Activated CD8-positive, alpha-beta memory T cell treated with anti-CD3 and anti-CD28 coated beads for 36 hours (primary cell): ENCODE measurements around the gene UBAC2. TPM values are rescaled to one million over a fixed set of nuclear protein-coding genes. Genes with fewer than 3 reads are reported as not detected.
"Not testable (repeated sequence)": the region's sequence is repeated elsewhere in the genome, so short reads cannot be mapped to it uniquely, and the experiment has no call there.

Source experiments
- CTCF ChIA-PET: fragments of 350-600 bp; sonication (Branson Sonifier 250); formaldehyde crosslinking; loops from one replicate; lab custom pipeline; 2021; ENCODE audit warnings: antibody characterized with exemption; lab: Charles Lee
- POLR2A ChIA-PET: fragments of 350-600 bp; sonication (Branson Sonifier 250); formaldehyde crosslinking; loops from one replicate; lab custom pipeline; 2021; ENCODE audit warnings: antibody characterized with exemption; lab: Charles Lee
- total RNA-seq, 2 experiments: library from RNA; stranded (reverse); gene quantifications; one replicate each; pipeline ENCODE4 v1.2.3, GENCODE V29; 2021

The UBAC2 gene
- total RNA-seq, 2 experiments from 2014 or later: 61.6 to 62.4 TPM

DNA sequence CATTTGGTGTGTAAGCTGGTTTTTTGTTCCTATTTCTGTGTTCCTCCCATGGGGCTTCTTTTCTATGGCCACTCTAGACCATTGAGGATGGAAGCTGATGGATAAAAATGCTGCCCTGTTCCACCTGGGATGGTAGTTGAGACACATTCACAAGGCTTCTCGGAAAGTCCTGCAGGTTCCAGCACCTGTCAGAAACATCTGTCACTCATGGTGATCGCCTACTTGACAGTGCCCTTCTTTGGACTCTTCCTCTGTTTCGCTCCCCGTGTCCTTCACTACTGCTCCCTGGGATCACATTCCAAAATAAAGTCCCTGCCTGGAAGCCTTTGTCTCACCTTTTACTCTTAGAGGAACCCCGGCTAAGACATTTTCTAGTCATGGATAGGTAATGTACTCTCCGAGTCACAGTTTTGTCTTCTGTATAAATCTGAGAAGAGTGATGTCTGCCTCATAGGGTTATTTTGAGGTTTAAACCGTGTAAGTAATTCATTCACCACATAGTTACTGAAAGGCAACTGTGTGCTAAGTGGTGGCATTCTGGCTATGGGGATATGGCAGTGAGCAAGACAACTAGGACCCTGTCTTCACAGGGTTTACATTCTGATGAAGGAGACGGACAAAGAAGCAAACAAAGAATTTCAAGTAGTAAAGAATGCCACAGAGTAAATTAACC lies 21.0 kb downstream of the UBAC2 start:
- POLR2A ChIA-PET: interaction anchor here (1.1 kb wide), 1 partner anchor 22 kb away, joined by 3 read pairs; no protein-coding TSS in a partner anchor
- CTCF ChIA-PET: no interaction called here

DNA sequence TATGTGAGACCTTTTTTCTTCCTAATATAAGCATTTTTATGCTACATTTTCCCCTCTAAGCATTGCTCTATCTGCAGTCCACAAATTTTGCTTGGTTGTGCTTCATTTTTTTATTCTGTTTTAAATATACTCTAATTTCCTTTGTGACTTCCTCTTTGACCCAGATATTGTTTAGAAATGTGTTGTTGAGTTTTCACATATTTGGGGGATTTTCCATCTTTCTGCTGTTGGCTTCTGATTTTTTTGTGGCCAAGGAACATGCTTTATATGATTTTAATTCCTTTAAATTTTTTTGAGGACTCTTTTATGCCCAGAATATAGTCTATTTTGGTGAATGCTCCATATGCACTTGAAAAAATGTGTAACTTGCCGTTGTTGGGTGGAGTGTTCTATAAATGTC lies 22.9 kb downstream of the UBAC2 start:
- ChIA-PET CTCF (interaction anchor here (0.7 to 1.2 kb wide), 2 partner anchors 32 to 213 kb away, joined by 3 to 4 read pairs; no protein-coding TSS in a partner anchor), POLR2A (no interaction called here)

DNA sequence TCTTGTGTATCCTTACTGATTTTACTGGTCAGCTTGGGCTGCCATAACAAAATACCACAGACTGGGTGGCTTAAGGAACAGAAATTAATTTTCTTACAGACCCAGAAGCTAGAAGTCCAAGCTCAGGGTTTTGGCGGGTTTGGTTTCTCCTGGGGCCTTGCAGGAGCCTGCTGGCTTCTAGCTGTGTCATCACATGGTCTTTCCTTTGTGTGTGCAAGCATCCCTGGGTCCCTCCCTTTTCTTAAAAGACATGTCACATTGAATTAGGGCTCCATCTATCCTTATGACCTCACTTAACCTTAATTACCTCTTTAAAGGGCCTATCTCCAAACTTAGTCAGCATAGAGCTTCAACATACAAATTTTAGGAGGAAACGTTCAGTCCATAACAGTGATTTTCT lies 23.4 kb downstream of the UBAC2 start:
- CTCF ChIA-PET: interaction anchor here (1.2 kb wide), 1 partner anchor 32 kb away, joined by 4 read pairs; no protein-coding TSS in a partner anchor
- POLR2A ChIA-PET: no interaction called here

DNA sequence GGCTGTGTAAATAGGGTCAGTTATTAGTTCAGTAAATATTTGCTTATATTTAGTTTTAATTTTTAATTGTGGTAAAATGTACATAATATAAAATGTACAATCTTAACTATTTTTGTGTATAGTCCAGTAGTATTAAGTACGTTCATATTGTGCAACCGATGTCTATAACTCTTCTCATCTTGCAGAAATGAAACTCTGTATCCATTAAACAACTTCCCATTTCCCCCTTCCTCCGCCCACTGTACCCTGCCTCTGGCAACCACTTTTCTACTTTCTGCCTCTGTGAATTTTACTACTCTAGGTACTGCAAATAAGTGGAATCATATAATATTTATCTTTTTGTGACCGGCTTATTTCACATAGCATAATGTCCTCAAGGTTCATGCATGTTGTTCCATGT lies 24.4 kb downstream of the UBAC2 start:
- CTCF ChIA-PET: no interaction called here
- POLR2A ChIA-PET: no interaction called here

DNA sequence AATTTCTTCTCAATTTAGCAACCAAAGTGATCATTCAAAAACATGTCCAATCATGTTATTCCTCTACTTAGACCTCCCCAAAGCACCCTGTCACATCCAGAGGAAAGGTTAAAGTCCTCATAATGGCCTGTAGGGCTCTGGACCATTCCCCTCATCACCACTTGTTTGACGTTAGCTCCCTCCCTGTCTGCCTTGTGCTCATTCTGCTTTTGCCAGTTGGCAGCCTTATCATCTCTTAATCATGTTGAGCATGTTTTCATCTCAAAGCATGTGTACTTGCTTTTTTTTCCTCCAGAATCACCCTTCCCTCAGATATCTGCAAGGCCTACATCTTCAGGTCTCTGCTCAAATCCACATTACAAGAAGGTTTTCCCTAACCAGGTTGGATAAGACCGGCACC lies 25.9 kb downstream of the UBAC2 start:
- CTCF ChIA-PET: interaction anchor here (0.6 kb wide), 1 partner anchor 38 kb away, joined by 3 read pairs; no protein-coding TSS in a partner anchor
- POLR2A ChIA-PET: no interaction called here

DNA sequence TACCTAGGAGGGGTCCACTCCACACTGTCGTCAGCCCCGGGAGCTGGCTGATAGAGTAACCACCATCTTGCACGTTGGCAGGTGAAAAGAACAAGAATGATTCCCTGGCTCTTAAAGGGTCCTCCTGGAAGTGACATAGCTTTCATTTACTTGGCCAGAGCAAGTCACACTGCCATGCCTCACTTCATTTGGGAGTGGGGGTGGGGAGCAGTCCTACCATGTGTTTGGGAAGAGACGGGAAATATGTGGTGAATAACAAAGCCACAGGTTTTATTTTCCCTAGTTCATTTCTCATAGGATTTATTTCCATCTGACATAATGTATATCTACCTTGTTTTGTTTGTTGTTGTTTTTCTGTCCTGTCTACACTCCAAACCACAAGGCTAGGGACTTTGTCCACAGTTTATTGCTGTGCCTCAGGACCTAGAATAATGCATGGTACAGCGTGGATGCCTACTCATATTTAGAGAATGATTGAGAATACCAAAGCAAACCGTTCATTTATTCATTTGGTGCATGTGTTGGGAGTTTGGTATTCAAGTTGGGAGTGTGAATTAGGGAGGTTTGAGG lies 26.8 kb downstream of the UBAC2 start:
- POLR2A ChIA-PET: interaction anchor here (0.6 to 1.2 kb wide), 6 partner anchors 8 to 143 kb away, joined by 3 to 8 read pairs (median 4); no protein-coding TSS in a partner anchor
- CTCF ChIA-PET: interaction anchor here (0.8 kb wide), 1 partner anchor 23 kb away, joined by 4 read pairs; no protein-coding TSS in a partner anchor

DNA sequence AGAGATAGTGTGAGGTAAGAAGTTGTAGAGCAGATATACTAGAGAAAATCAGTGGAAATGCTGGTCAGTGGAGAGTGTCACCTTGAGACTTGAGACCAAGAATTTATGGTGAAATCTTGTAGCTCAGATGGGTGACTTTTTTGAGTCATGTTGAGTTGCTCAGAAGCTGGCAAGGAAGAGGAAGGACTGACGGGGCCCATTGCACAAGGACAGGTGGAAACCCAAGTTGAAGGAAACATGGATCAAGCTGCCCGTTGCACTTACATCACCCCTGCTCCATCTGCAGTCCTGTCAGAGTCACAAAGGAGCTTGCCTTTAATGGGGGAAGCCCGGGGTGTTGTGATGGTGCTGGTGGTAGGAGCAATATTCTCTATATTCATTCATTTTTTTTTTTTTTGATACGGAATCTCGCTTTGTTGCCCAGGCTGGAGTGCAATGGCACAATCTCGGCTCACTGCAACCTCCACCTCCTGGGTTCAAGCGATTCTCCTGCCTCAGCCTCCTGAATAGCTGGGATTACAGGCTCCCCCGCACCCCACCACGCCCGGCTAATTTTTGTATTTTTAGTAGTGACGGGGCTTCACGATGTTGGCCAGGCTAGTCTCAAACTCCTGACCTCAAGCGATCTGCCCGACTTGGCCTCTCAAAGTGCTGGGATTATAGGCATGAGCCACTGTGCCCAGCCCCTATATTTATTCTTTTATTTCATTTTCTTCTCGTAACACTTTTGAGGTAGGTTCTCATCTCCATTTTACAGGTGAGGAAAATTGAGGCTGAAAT lies 27.4 kb downstream of the UBAC2 start:
- POLR2A ChIA-PET: interaction anchor here (0.6 to 1.2 kb wide), 6 partner anchors 9 to 143 kb away, joined by 3 to 8 read pairs (median 4); no protein-coding TSS in a partner anchor
- CTCF ChIA-PET: interaction anchor here (0.8 kb wide), 1 partner anchor 23 kb away, joined by 4 read pairs; no protein-coding TSS in a partner anchor

DNA sequence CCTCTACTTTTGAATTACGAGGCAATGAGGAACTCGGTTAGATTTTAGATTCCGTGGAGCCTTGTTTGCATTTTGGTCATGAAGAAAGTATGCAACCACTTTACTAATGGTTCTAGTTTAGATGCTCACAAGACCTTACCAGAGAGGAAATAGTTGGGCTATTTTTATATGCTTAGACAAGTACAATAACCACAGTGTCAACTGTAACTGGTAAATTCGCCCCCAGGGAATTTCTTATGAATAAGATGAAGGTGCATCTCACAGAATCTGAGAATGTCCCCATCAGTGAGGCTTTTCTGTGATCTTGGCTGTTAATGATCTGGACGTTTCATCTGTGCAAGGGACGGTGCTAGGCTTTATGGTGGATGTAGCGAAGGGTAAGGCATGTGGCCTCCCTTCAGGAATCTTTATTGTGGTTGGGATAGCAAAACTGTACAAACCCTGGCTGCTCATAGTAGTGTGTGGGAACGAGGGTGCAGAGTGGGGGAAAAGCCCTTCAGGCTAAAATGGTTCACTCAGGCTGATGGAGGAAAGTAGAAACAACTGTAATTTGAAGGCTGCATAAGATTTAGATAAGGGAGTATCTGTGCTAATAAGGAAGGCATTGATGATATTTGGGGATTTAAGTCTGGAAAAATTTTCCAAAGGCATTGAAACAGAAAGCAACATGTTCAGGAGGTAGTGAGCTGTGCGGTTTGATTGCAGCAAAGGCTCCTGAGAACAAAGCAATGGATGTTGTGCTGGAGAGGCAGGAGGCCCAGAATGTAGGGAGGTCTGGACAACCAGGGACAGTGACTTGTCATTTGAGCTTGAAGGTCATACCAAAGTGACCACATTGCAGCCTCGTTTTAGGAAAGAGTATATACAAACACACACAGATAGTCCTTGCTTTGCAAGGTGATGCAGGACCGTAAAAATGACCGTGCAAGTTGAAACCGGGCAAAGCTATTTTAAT lies 28.4 kb downstream of the UBAC2 start:
- POLR2A ChIA-PET: interaction anchor here (0.5 to 2.0 kb wide), 3 partner anchors 14 to 104 kb away, joined by 4 to 6 read pairs (median 6); no protein-coding TSS in a partner anchor
- CTCF ChIA-PET: interaction anchor here (1.8 kb wide), 1 partner anchor 29 kb away, joined by 4 read pairs; the partner anchor contains the start of gene UBAC2

DNA sequence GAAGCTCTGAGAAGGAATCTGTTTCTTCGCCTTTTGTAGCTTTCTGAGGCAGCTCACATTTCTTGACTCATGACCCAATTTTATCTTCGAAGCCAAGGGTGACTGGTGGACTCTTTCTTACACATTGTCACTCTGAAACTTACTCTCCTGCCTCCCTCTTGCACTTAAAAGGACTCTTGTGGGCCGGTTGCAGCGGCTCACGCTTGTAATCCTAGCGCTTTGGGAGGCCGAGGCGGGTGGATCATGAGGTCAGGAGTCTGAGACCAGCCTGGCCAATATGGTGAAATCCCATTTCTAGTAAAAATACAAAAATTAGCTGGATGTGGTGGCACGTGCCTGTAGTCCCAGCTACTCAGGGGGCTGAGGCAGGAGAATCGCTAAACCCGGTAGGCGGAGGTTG lies 29.9 kb downstream of the UBAC2 start:
- ChIA-PET POLR2A (interaction anchor here (0.6 to 2.0 kb wide), 2 partner anchors 12 to 15 kb away, joined by 3 to 6 read pairs; no protein-coding TSS in a partner anchor), CTCF (interaction anchor here (0.6 to 1.8 kb wide), 6 partner anchors 21 to 198 kb away, joined by 3 to 5 read pairs (median 3); partner anchors contain the start of gene UBAC2)

DNA sequence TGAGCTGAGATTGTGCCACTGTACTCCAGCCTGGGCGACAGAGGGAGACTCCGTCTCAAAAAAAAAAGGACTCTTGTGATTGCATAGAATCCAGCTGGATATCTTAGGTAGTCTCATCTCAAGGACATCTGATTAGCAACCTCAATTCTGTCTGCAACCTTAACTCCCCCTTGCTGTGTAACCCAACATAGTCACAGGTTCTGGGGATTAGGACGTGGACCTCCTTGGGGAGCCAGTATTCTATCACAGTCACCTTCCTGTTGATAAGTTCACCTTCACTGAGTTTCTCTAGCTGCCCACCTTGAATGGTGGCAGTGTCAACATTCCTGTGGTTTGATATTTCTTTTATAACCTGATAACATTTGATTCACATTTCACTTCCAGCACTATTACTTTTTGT lies 30.3 kb downstream of the UBAC2 start:
- POLR2A ChIA-PET: interaction anchor here (2.0 kb wide), 1 partner anchor 16 kb away, joined by 6 read pairs; no protein-coding TSS in a partner anchor

DNA sequence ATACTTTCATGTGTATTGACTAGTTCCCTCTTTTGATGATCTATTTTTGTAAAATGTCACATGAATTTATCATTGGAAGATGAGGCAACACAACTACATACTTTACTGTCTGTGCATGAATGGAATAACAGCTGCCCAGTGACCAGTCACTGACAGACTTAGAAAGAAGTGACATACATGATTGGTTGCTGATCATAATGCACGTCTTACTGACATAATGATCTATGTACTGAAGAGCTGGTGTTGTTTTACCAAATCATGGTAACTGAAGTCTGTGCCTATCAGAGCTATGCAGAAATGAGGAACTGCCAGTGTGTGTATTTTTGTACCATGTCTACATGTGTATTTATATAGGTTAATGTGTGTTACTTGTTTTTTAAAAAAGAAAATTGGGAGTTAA lies 31.1 kb downstream of the UBAC2 start:
- CTCF ChIA-PET: interaction anchor here (1.1 to 1.3 kb wide), 2 partner anchors 13 to 17 kb away, joined by 4 to 5 read pairs; no protein-coding TSS in a partner anchor

More for the DNA sequence above, 30.3 kb downstream of the UBAC2 start:
- CTCF ChIA-PET: interaction anchor here (0.7 to 1.8 kb wide), 7 partner anchors 12 to 197 kb away, joined by 3 to 5 read pairs (median 4); partner anchors contain the start of gene UBAC2

DNA sequence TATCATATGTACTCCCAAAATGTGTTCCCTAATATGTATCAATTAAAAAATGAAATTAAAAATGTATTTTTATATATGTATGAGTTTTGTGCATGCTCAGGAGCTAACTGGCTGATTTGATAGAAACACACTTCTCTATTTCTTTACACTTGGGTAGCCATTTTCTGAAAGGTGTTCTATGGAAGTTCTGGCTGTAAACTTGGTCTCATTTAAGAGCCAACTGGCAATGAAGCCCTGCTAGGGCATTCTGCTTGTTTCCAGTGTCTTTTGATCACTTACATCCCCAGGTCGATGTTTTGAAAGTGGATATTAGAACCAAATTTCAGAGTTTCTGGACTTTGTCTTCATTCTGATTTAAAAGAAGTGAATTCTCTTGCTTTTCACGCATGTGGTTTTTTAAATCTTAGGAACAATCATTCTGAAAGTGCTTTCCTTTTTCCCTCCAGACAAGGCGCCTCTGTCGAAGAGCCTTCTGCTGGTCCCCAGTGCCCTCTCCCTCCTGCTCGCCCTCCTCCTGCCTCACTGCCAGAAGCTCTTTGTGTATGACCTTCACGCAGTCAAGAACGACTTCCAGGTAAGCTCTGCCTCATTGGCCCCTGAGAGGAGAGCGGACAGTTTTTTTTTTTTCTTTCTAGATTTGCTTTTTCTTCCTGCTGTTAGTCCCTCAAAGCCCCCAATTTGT lies 37.5 kb downstream of the UBAC2 start:
- ChIA-PET CTCF (interaction anchor here (0.5 to 1.6 kb wide), 3 partner anchors 19 to 32 kb away, joined by 3 read pairs; no protein-coding TSS in a partner anchor), POLR2A (interaction anchor here (0.6 kb wide), 1 partner anchor 36 kb away, joined by 7 read pairs; no protein-coding TSS in a partner anchor)

More for the DNA sequence above, 31.1 kb downstream of the UBAC2 start:
- POLR2A ChIA-PET: interaction anchor here (0.5 to 2.1 kb wide), 3 partner anchors 13 to 31 kb away, joined by 3 to 10 read pairs (median 4); partner anchors contain the start of gene UBAC2

DNA sequence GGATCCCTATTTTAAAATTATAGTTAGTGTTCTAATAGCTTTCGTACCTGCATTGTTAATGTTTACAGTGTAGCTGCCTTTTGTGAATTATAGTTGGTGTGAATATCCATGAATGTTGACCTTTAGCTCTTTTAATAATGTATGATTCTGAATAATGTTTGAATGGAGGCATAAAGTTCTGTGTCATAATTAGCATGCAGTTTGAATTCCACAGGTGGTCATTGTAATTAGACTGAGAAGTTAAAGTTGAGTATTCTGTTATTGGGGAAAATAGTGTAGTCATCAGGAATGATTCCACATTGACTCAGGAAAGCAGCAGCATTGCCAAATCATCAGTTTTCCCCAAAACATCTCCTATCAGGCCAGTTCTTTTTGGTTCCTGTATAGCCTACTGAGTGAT lies 45.4 kb downstream of the UBAC2 start:
- CTCF ChIA-PET: interaction anchor here (0.6 kb wide), 1 partner anchor 43 kb away, joined by 3 read pairs; no protein-coding TSS in a partner anchor
- POLR2A ChIA-PET: no interaction called here

DNA sequence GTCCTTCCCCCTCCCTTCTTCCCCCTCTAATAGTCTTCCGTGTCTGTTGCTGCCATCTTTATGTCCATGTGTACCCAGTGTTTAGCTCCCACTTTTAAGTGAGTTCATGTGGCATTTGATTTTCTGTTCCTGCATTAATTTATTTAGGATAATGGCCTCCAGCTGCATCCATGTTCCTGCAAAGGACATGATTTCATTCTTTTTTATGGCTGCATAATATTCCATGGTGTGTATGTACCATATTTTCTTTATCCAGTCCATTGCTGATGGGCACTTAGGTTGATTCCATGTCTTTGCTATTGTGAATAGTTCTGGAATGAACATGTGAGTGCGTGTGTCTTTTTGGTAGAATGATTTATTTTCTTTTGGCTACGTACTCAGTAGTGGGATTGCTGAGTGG lies 48.5 kb downstream of the UBAC2 start:
- POLR2A ChIA-PET: interaction anchor here (0.6 kb wide), 1 partner anchor 12 kb away, joined by 3 read pairs; no protein-coding TSS in a partner anchor
- CTCF ChIA-PET: not testable (repeated sequence)

DNA sequence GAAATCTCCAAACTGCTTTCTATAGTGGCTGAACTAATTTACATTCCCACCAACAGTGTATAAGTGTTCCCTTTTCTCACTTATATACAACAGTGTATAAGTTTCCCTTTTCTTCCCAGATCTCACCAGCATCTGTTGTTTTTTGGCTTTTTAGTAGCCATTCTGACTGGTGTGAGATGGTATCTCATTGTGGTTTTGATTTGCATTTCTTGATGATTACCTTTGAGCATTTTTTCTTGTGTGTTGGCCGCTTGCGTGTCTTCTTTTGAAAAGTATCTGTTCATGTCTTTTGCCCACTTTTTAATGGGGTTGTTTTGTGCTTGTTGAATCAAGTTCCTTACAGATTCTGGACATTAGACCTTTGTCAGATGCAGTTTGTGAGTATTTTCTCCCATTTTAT lies 49.0 kb downstream of the UBAC2 start:
- POLR2A ChIA-PET, CTCF ChIA-PET: not testable (repeated sequence)

DNA sequence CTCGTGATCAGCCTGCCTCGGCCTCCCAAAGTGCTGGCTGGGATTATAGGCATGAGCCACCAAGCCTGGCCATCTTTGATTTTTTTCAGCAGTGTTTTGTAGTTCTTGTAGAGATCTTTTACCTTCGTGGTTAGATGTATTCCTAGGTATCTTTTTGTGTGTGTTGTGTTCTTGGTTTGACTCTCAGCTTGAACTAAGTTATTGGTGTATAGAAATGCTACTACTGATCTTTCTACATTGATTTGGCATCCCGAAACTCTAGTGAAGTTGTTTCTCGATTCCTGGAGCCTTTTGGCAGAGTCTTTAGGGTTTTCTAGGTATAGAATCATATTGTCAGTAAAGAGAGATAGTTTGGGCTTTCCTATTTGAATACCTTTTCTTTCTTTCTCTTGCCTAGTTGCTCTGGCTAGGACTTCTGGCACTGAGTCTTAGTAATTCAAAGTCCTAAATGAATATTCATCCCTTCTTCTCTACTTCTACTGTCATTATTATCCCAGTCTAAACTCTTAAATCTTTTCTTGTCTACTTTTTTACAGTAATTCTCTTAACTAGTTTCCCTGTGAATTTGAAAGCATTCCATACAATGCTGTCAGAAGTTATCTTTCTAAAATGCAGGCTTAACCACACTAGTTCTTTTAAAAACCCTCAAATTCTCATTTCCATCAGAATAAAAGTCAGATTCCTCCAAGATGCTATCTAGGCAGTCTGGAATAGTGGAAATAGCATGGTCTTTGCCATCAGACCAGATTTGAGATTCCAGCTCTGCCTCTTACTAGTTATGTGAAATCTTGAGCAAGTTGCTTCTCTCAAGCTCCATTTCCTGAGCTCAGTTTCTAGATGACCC lies 50.5 kb downstream of the UBAC2 start:
- POLR2A ChIA-PET: no interaction called here
- CTCF ChIA-PET: interaction anchor here (0.7 to 1.9 kb wide), 3 partner anchors 21 to 47 kb away, joined by 3 to 6 read pairs (median 3); no protein-coding TSS in a partner anchor
